HG02870 (cell line): ENCODE results near the gene GAS7.

Experiments
- ATAC-seq: cut with Tn5 transposase; IDR thresholded peaks from one replicate; pipeline ENCODE4 v1.9.1; 2021; ENCODE audit warnings: mild to moderate bottlenecking, moderate library complexity; ENCODE audit not compliant: unreplicated experiment

Gene GAS7

DNA sequence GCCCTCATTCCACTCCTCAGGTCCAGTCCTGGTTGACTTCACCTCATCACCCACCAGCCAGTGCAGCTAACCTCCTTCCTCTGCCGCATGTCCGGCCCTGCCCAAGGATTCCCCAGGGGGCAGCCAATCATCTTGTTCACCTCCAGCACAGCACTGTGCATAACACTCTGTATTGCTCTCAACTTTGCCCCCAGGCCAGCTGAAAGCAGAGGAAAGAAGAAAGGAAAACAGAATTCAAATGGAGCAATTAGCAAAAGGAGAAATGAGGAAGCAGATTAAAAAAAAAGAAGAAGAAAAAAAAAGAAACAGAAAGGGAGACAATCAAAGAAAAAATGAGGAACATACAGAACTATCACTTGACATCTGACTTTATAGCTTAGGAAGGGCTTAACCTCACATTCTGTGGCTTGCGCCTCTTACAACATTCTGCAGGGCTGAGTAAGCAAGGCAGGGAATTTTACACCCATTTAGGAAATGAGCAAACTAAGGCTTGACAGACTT lies 26.1 kb downstream of the GAS7 start:
- no peak for ATAC-seq

GRCh38 chr17:10171581-10171981 lies 26.8 kb downstream of the GAS7 start:
- ATAC-seq = no peak

DNA sequence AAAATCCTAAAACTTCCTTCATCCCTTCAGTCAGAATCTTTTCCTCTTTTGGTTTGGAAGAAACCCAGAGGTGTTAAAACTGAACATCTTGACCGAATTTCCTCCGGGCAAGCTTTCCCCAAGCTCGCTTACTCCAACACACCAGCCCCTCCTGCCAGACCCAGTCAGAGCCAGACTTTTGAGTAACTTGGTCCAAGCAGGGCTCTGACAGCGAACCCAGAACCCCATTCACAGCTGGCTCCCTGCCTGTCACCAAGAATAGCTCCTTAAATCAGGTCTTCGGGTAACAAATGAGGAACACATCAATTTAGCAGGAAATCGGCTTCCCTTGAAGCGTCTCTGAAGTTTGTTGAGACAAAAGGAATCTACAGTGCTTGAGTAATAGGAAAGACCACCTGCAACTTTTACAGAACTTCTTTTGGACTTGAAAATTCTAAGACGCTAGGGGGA lies 27.3 kb downstream of the GAS7 start:
- ATAC-seq = no peak

GRCh38 chr17:10170233-10170632 lies 28.2 kb downstream of the GAS7 start:
- ATAC-seq = no peak

- ATAC-seq = no peak
Measured at GRCh38 chr17:10169290-10169689, 29.1 kb downstream of the GAS7 start.

- no peak for ATAC-seq
Measured at GRCh38 chr17:10166176-10166935, 32.0 kb downstream of the GAS7 start.

DNA sequence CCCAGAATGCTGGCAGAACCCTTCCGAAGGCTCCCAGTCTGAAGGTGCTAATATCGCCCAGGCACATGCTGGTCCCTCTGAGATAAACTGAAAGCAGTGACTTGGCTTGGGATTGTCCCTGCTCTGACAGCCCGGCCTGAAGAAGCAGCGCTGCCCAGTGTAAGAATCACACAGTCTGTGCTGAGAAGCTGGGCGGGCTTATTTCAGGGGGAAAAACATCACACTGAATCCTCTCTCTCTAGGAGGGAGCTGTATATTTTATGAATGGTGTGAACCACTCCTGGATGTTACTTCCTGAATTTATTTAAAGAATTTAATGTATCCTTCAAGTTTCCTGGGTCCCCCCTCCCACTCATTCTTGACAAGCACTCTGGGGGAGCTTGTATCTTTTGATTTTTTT lies 36.3 kb downstream of the GAS7 start:
- peak; percentile 76 for ATAC-seq

- no peak for ATAC-seq
Measured at GRCh38 chr17:10161386-10161785, 37.0 kb downstream of the GAS7 start.

GRCh38 chr17:10156948-10157607 lies 41.3 kb downstream of the GAS7 start:
- peak; percentile 83 for ATAC-seq

GRCh38 chr17:10156599-10156947 lies 41.8 kb downstream of the GAS7 start:
- no peak for ATAC-seq

GRCh38 chr17:10156077-10156435 lies 42.4 kb downstream of the GAS7 start:
- no peak for ATAC-seq

GRCh38 chr17:10155371-10156076 lies 42.9 kb downstream of the GAS7 start:
- ATAC-seq = no peak

DNA sequence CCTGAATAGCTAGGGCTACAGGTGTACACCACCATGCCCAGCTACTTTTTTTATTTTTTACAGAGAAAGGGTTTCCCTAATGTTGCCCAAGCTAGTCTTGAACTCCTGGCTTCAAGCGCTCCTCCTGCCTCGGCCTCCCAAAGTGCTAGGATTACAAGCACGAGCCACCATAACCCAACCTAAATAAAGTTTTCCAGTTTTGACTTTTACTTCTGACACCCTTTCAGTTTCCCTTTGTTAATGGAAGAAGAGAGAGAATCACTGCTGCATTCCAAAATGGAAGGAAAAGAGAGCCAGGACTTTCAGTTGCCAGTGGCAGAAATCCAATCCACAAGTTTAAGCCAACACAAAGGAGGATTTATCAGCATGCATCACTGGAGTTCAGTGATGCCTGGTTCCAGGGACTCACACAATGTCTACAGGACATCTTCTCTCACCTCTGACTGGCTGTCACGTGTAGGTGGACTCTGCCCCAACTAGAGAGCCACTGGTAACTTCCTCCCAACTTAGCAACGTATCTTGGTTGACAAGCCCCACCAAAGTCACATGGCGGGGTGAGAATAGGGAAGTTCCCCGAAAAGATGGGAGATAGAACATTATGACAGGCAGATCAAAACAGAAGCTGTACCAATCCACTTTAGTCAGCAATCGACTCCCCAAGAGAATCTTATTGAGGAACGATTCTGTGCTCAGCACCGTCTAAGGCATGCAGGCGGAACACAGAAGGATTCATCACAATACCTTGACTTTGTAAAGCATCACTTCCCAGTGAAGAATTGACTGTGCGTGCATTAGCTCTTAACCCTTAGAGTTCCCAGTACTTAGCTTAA lies 46.5 kb downstream of the GAS7 start:
- no peak for ATAC-seq

- peak; percentile 66 for ATAC-seq
Measured at GRCh38 chr17:10149573-10150399, 48.6 kb downstream of the GAS7 start.

DNA sequence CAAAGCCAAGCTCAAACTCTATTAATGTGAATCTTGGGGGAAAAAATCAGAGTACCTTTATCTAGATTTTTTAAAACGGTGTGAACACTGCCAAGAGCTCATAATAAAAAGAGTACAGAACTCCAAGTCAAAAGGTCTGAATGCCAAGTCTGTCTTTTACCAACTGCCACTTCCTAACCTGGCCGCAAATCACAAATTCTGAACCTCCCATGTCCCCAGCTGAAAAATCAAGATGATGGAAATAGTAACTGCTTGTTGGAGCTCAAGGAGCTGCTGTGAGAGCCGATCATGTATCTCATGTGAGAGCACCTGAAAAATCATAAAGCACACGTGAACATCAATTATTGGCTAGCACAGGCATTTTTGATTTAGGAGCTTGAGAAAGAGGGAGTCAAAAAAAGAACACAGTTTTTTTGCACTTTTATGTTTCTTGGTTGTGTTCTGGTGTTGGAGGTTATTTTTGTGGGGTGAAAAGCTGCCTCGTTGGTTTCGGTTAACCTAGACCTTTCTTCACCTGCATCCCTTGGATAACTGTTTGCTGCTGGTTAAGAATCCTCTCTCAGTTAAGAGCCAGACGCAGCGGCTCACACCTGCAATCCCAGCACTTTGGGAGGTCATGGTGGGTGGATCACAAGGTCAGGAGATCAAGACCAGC lies 50.5 kb downstream of the GAS7 start:
- no peak for ATAC-seq

- ATAC-seq = no peak
Measured at GRCh38 chr17:10147040-10147439, 51.4 kb downstream of the GAS7 start.

DNA sequence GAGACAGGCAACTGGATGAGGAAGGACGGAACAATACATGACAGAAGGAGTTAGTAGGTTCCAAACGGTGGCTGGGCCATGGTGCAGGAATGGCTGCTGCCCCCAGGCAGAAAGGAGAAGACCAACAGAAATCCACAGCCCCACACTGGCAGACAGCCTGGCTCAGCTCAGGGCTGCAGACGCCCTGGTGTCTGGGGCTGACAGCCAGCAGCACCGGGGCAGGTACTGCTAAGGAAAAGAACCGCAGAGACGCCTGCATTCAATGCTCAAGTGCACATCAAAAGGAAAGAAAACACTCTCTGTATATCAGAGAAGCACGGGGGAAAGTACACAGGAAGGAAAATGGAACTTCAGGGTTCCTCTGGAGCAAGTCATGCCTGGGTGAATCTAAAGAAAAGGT lies 53.4 kb downstream of the GAS7 start:
- no peak for ATAC-seq

GRCh38 chr17:10144456-10144855 lies 54.0 kb downstream of the GAS7 start:
- ATAC-seq = no peak

DNA sequence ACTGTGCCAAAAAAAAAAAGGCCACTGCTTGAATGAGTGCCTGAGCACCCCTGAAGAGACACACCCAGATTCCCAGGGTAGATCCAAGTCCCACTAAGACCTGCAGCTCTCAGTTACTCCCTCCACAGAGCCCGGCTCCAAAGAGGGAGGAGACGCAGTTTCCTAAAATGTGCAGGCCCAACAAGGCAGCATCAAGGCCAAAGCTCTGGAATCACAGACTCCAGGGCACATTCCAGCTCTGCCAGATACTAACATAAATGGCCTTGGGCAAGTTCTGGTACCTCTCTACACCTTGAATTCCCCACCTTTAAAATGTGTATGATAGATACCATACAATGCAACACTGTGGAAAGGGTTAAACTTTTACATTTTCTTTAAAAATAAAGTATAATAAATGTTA lies 57.0 kb downstream of the GAS7 start:
- no peak for ATAC-seq

- ATAC-seq = no peak
Measured at GRCh38 chr17:10139577-10139976, 58.8 kb downstream of the GAS7 start.
